HCT116 (cell line): ENCODE data around the gene C1S. TPM values are rescaled to one million over a fixed set of nuclear protein-coding genes. Genes with fewer than 3 reads are reported as not detected.

Experiments
- ATAC-seq: fragments of 200-7000 bp; cut with Tn5 transposase; 2 replicates; pipeline ENCODE4 v1.9.1; 2020; ENCODE audit warnings: mild to moderate bottlenecking, moderate library complexity
- BruUV-seq: library from RNA; stranded (reverse); fragments of 400-500 nt; replicated peaks from 2 replicates; lab custom pipeline; 2021; lab: Mats Ljungman, UMichigan
- CTCF ChIA-PET: fragments of 300-600 bp; sonication (Branson Sonifier 250); formaldehyde crosslinking; loops from one replicate; lab custom pipeline; 2021; ENCODE audit warnings: antibody characterized with exemption; lab: Charles Lee
- POLR2A ChIA-PET: fragments of 300-600, 350-600 bp; sonication (Branson Sonifier 250); formaldehyde crosslinking; loops from one replicate; lab custom pipeline; 2021; ENCODE audit warnings: antibody characterized with exemption; lab: Charles Lee
- RAD21 ChIA-PET, 2 experiments: fragments of 300-600 bp; sonication (Branson Sonifier 250); formaldehyde crosslinking; loops; one replicate each; lab custom pipeline; 2023; ENCODE audit warnings: low total read pairs in 2 of 2; ENCODE audit not compliant: uncharacterized antibody in 2 of 2, unreplicated experiment in 2 of 2, low non-redundant PET in 1 of 2; lab: Charles Lee
- DNase-seq: peaks from one replicate; pipeline ENCODE4 v3.0.0-alpha.2; 2010; ENCODE audit warnings: low read depth, low spot score
- H2AFZ ChIP-seq: fragments of 200-600 bp; shearing (Covaris generic), sonication (generic); 2 replicates; pipeline ENCODE4 v1.6.1; 2017; ENCODE audit warnings: low read depth, mixed run types, mixed read lengths, antibody characterized with exemption, low read length; ENCODE audit not compliant: poor library complexity, severe bottlenecking
- H3K27ac ChIP-seq: 2 replicates; pipeline ENCODE4 v1.5.1; 2012; ENCODE audit warnings: low read depth, low read length
- H3K27me3 ChIP-seq: fragments of 200-600 bp; sonication (generic); 2 replicates; pipeline ENCODE4 v1.6.1; 2016; ENCODE audit warnings: mixed run types, low read length, mixed read lengths; ENCODE audit not compliant: insufficient read depth
- H3K36me3 ChIP-seq, 2 experiments: fragments of 200-500 bp in 1 of 2; fragments of 200-600 bp in 1 of 2; sonication (Bioruptor generic) in 1 of 2; sonication (generic) in 1 of 2; 2 replicates each; pipeline versions ENCODE4 v1.5.1 to v1.6.1; 2014 to 2016; ENCODE audit warnings: low read length in 2 of 2, inconsistent platforms in 1 of 2, mixed read lengths in 1 of 2, mixed run types in 1 of 2; ENCODE audit not compliant: insufficient read depth in 2 of 2, control insufficient read depth in 1 of 2
- H3K4me1 ChIP-seq, 2 experiments: fragments of 200-600 bp in 1 of 2; sonication (generic) in 1 of 2; 2 replicates each; pipeline versions ENCODE4 v1.5.1 to v1.6.1; 2012 to 2017; ENCODE audit warnings: low read length in 2 of 2, inconsistent platforms in 1 of 2, mild to moderate bottlenecking in 1 of 2, mixed read lengths in 1 of 2, mixed run types in 1 of 2, moderate library complexity in 1 of 2; ENCODE audit not compliant: insufficient read depth in 2 of 2, control insufficient read depth in 1 of 2
- H3K4me2 ChIP-seq: fragments of 200-600 bp; sonication (generic); 2 replicates; pipeline ENCODE4 v1.6.1; 2017; ENCODE audit warnings: mixed run types, low read length, mixed read lengths
- H3K4me3 ChIP-seq, 2 experiments: fragments of 200-600 bp in 1 of 2; sonication (generic) in 1 of 2; replicated peaks in 1 of 2; 2 replicates each; pipeline ENCODE4 v1.5.1; 2011 to 2016; ENCODE audit warnings: low read length in 2 of 2, control low read depth in 1 of 2, low read depth in 1 of 2, mild to moderate bottlenecking in 1 of 2, mixed read lengths in 1 of 2, mixed run types in 1 of 2
- H3K79me2 ChIP-seq: fragments of 200-600 bp; sonication (generic); 2 replicates; pipeline ENCODE4 v1.6.1; 2017; ENCODE audit warnings: mild to moderate bottlenecking, mixed run types, low read length, moderate library complexity, mixed read lengths; ENCODE audit not compliant: insufficient read depth
- H3K9ac ChIP-seq: fragments of 200-600 bp; sonication (generic); 2 replicates; pipeline ENCODE4 v1.6.1; 2016; ENCODE audit warnings: low read length, mixed read lengths
- H3K9me2 ChIP-seq: fragments of 200-600 bp; sonication (generic), shearing (Covaris generic); 2 replicates; pipeline ENCODE4 v1.6.1; 2017; ENCODE audit warnings: mixed run types, mild to moderate bottlenecking, moderate library complexity; ENCODE audit not compliant: insufficient read depth
- H3K9me3 ChIP-seq, 2 experiments: fragments of 200-500 bp in 1 of 2; fragments of 200-600 bp in 1 of 2; sonication (Bioruptor generic) in 1 of 2; sonication (generic) in 1 of 2; 2 replicates each; pipeline ENCODE4 v1.6.1; 2014 to 2017; ENCODE audit warnings: low read length in 2 of 2, mixed read lengths in 2 of 2, inconsistent platforms in 1 of 2, low read depth in 1 of 2, mild to moderate bottlenecking in 1 of 2, mixed run types in 1 of 2, moderate library complexity in 1 of 2; ENCODE audit not compliant: control insufficient read depth in 1 of 2, insufficient read depth in 1 of 2
- H4K20me1 ChIP-seq: fragments of 200-600 bp; sonication (generic), shearing (Covaris generic); 2 replicates; pipeline ENCODE4 v1.6.1; 2017; ENCODE audit warnings: mixed run types, mild to moderate bottlenecking, moderate library complexity; ENCODE audit not compliant: insufficient read depth
- ELF1 ChIP-seq: IDR thresholded peaks from 2 replicates; pipeline ENCODE4 v1.6.1; 2012; ENCODE audit warnings: low read depth, borderline replicate concordance
- EZH2phosphoT487 ChIP-seq: fragments of 200-600 bp; IDR thresholded peaks from 2 replicates; pipeline ENCODE4 v1.6.1; 2018; ENCODE audit warnings: antibody characterized with exemption, borderline replicate concordance
- TCF7L2 ChIP-seq: IDR thresholded peaks from 2 replicates; pipeline ENCODE4 v1.7.0; 2011; ENCODE audit warnings: borderline replicate concordance, inconsistent platforms; ENCODE audit not compliant: insufficient read depth, insufficient read length; ENCODE audit errors: extremely low read depth
- ZBTB33 ChIP-seq: IDR thresholded peaks from 2 replicates; pipeline ENCODE4 v1.6.1; 2011; ENCODE audit warnings: mild to moderate bottlenecking, low read length, moderate library complexity; ENCODE audit not compliant: insufficient replicate concordance; ENCODE audit errors: extremely low read depth
- intact Hi-C: fragments of 100-400 bp; cut with micrococcal nuclease; formaldehyde crosslinking; loops from 2 replicates; pipeline ENCODE4 v1.10.0; 2022
- total RNA-seq: library from RNA; stranded (reverse); gene quantifications from one replicate; pipeline ENCODE4 v1.2.1, GENCODE V29; 2021; ENCODE audit not compliant: unreplicated experiment

C1S gene
- total RNA-seq, 1 experiment from 2014 or later, result 2.4 TPM

DNA sequence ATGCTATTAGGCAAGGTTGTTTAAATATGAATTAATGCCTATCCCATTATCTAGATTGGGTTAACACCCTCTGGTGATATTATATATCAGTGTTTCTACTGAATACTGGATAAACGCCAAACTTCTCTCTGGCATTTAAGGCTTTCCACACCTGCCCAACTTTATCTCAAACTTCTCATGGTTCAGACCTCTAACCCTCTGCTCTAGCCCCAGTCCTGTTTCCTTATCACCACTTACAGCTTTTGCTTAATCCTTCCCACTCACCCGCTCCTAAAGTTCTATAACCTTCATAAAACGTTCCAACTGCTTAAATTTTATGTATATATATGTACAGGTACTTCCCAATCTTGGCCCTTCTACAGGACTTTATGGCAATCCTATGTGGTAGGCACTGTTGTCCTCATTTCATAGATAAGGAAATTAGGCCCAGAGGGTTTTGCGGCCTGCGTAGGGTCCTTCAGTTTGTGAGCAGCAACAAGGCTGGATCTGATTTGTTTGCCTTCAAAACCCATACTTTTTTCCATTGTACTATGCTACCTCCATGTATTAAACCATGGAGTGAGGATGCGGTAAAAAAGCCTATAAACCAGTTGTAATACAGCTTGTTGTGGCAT lies 43.5 kb upstream of the C1S start:
- Histone ChIP-seq H3K79me2 (peaks cover 44% of the 10 kb centered on the region), H2AFZ (no peak overlapping the region), H3K9ac (peak overlapping the region; percentile 88), H3K9me3 (no peaks in the 10 kb centered on the region), H3K36me3 (peaks cover 4 to 9% of the 10 kb centered on the region in 2 experiments; a peak in 2 of 4 replicates), H3K4me1 (peaks cover 14 to 29% of the 10 kb centered on the region in 2 experiments), H3K9me2 (no peaks in the 10 kb centered on the region), H4K20me1 (no peaks in the 10 kb centered on the region), H3K27ac (no peak overlapping the region; the same call in 1 of the 2 replicates), H3K27me3 (no peaks in the 10 kb centered on the region), H3K4me3 (peak overlapping the region; percentile 89 to 96), H3K4me2 (peak overlapping the region; percentile 93)
- no peak for ATAC-seq
- no peak for DNase-seq
- ChIA-PET RAD21 (no interaction called here), CTCF (interaction anchor here (1.9 kb wide), 1 partner anchor 71 kb away, joined by 7 read pairs; no protein-coding TSS in a partner anchor), POLR2A (interaction anchor here (1.3 to 2.9 kb wide), 2 partner anchors 73 to 92 kb away, joined by 3 to 17 read pairs; partner anchors contain the start of genes C12orf57, C1RL and RNU7-1)
- TSS peak; percentile 65 for BruUV-seq
- intact Hi-C loops, result no loop called here
- TF ChIP-seq ZBTB33, result no peak
- no peak for TF ChIP-seq TCF7L2
- TF ChIP-seq EZH2phosphoT487, result no peak
- no peak for TF ChIP-seq ELF1
